GM21528 (cell line): Measurements from ENCODE around the gene HIPK1.

ENCODE experiments used
- ATAC-seq: cut with Tn5 transposase; IDR thresholded peaks from one replicate; pipeline ENCODE4 v1.9.1; 2021; ENCODE audit warnings: mild to moderate bottlenecking, moderate library complexity; ENCODE audit not compliant: unreplicated experiment, low FRiP score

The HIPK1 gene

DNA sequence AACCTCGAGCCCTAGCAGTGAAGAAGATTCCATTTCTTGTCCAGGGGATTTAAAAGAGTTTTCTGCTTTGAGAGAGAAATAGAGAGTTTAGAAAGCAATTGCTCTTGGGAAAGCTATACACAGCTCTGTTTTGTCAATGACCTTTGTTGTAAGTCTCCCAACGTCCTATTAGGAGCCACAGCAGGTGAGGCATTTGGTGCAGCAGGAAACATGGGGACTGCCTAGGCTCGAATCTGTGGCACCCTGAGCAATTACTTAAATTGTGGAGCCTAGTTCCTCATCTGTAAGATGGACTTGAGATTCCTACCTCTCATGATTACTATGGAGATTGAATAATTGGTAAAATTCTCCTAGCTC lies 15.8 kb upstream of the HIPK1 start:
- ATAC-seq: no peak

DNA sequence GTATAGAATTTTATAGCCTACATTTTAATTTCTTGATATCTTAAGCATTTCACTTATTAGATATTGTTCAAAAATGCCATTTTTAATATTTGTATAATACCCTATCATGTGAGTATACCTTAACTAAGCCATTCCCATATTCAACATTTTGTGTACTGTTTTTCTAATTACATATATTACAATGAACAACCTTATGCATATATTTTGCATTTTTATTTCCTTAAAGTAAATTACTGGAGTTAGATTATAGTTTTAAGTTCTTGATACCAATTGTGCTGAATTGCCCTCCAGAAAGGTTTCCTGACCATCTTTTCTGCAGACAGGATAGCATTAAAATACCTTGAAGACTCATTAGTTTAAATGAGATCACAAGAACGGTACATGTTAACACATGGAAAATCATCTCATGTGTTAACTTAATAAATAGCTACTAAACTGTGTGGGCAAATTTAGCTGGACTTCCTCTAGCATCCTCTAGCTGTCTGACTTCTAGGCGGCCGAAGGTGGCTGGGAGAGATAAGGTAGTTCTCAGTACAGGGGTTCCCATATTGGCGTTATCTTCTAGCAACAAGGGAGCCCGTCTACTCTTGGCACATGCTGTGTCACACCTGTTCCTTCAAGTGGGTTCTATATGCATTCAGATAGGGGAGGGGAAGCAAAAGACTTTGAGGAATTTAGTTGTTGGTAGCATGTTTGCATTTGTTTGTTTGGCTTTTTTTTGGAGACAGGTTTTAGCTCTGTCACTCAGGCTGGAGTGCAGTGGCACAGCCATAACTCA lies 15.0 kb upstream of the HIPK1 start:
- no peak for ATAC-seq

DNA sequence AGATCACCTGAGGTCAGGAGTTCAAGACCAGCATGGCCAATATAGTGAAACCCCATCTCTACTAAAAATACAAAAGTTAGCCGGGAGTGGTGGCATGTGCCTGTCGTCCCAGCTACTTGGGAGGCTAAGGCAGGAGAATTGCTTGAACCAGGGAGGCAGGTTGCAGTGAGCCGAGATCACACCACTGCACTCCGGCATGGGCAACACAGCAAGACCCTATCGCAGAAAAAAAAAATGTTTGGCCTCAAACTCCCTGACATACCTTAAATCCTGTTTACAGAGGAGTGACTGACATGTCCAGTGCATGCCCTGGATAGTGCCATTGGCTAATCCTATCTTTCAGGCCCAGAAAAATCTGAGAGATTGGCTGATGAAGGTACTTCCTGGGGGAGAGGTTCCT lies 12.2 kb upstream of the HIPK1 start:
- ATAC-seq: no peak

DNA sequence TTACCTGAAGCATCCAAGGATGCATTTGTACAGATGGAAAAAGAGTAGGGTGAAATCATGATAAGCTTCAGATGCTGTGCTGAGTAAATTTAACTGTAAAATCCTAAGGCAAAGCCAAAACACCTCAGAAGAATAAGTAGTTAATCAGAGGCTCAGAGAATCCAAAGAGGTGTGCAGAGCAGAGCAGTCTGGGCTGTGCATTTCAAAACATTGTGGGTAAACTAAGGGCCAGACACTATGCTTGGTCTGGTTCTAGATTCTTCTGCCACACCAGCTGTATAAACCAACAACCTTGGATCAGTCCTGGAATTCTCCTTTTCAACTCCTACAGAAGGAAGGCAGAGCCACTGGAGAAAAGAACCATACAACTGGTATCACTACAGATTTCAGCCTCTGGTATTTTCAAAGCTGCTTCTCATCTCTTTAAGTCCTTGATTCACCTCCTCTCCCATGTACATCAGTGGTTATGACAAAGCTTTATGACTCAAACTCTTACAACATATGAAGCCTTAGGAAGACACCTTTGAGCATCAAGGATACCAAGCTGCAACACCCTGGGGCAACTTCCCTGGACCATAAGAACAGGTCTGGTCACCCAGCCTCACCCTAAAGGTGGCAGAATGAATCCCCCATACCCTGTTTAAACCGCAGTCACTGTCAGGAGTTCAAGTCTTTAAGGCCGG lies 11.6 kb upstream of the HIPK1 start:
- ATAC-seq: no peak

GRCh38 chr1:113918243-113918642 lies 10.9 kb upstream of the HIPK1 start:
- ATAC-seq: no peak

DNA sequence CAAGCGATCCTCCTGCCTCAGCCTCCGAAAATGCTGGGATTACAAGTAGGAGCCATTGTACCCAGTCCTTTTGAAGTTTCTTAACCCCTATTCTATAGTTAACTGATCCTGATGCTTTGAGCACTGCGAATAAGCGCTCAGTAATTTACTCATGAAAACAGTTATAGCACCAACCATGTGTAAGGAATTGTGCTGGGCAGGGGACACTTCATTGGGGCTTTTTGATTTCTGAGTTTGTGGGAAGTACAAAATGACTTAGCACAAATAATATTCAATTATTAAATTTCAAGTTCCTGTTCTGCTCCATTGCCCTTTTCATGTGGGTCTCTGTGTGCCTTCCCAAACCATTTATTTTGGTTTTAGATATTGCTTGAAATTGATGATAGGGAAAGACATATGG lies 6.2 kb upstream of the HIPK1 start:
- no peak for ATAC-seq

DNA sequence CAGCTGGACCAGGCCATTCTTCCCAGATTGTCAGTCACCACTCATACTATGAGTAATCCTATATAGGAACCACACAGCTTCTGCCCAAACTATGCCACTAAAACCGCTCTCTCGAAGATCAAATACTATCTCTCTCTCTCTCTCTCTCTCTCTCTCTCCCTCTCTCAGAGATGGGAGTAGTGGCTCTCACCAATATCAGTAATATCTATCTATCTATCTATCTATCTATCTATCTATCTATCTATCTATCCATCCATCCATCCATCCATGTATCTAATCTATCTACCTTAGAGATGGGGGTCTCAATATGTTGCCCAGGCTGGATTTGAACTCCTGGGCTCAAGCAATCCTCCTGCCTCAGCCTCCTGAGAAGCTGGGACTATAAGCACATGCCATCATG lies 4.7 kb upstream of the HIPK1 start:
- no peak for ATAC-seq

DNA sequence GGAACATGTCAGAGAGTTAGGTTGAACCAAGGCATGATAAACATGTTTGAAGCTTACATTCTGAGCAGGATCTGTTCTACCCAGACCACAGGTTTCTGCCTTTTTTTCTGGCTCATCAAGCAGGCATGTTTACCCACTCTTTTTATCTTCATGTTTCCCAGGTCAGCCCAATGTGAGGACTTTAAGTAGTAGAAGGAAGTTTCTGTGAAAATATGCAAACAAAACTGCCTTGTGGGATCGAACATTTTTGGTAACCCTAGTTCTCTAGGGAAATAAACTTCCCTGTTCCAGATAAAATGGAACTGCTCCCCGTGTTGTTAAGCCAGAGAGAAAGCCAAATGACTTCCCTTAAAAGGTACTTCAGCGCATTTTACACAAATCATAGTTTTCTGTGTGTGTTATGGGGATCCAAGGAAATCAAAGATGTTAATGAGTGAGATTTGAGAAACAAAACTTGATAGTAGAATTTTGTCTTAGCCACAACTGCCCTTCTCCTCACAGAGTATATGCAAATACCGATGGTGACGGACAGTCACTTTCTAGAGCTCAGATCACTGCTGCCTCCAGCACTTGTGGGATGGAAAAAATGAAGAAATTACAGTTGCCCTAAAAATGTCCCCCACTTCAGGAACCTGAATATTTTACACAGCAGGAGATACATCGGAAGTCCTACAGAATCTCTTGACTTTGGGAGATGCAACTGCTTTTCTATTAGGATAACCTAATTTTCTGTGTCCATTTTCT lies 765 bp upstream of the HIPK1 start:
- peak; percentile 36 for ATAC-seq

DNA sequence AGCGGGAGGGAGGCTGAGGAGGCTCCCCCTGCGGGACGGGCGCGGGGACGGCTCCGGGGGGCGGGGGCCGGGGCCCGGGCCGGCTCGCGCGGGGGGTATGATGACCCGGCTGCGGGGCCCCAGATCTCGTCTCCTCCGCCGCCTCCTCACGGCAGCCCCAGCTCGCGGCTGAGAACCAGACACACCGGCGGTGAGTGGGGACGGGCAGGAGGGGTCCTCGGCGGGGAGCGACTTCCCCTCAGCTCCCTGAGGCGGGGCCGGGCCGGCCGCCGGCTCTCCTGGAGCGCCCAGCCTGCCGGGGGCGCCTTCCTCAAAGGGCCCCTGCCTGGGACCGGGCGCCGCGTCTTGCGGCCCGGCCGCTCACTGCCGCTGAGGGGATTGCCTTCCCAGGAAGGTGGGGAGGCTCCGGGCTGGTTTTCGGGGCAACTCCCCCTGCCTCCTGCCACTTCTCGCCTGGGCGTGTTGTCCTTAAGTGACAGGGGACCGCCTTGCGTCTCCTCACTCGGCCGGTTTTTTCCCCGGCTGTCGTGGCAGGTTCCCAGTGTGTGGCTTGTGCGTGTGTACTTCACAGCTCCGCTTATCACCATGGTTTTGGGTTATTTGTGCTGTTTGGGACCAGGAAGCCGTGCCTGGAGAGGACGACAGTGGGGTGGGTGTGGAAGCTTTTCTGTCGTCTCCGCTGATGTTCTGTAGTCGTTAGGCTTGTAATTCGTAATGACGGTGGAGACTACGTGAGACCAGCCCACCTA lies 800 bp downstream of the HIPK1 start:
- ATAC-seq: peak; percentile 36

- ATAC-seq: peak; percentile 21
These were observed 1.5 kb downstream of the HIPK1 start for GRCh38 chr1:113930499-113931161.

GRCh38 chr1:113931451-113931851 lies 2.3 kb downstream of the HIPK1 start:
- ATAC-seq: no peak

DNA sequence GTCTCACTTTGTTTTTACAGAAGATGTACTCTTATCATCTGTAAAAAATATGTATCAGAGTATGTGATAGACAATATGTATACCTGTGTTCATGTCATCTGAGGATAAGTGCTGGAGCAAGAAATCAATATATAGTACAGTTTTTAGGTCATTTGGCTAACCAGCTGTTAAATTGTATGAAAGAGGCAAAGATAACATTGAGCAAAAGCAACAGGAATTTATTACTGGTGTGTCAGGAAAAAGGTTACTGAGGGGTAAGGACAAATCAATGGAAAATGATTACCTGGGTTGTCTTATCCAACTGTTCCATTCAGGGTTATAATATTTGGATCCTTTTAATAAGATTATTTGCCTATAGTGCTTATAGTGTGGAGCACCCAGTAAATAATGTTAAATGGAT lies 4.9 kb downstream of the HIPK1 start:
- no peak for ATAC-seq

- ATAC-seq: no peak
These were observed 5.5 kb downstream of the HIPK1 start for GRCh38 chr1:113934511-113935055.

GRCh38 chr1:113935176-113935575 lies 6.1 kb downstream of the HIPK1 start:
- no peak for ATAC-seq

- ATAC-seq: no peak
These were observed 6.8 kb downstream of the HIPK1 start for GRCh38 chr1:113935970-113936369.

DNA sequence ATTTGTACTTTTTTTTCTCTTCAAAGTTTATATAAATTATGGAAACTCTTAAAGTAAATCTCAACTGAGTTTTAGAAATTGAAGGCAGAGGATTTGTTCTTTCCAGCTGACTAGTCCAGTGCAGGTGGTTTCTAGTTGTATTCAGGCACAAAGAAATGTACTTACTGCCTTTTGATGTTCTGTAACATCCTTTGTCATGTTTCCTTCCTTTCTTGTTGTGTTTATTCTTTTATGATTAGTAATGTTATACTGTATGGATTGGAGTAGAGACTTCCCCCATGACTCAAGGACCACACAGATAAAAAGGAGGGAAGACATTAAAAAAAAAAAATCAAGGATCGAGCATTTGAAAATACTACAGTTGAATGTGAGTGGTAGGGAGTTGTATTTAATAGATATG lies 8.0 kb downstream of the HIPK1 start:
- no peak for ATAC-seq

- ATAC-seq: no peak
These were observed 9.1 kb downstream of the HIPK1 start for GRCh38 chr1:113938192-113938591.

- no peak for ATAC-seq
These were observed 11.5 kb downstream of the HIPK1 start for GRCh38 chr1:113940365-113941244.

GRCh38 chr1:113941245-113941559 lies 12.1 kb downstream of the HIPK1 start:
- no peak for ATAC-seq
